Neural crest cell (in vitro differentiated cells): ENCODE measurements around the gene BRAF. TPM values are rescaled to one million over a fixed set of nuclear protein-coding genes. Genes with fewer than 3 reads are reported as not detected.
"Not testable (repeated sequence)": the region's sequence is repeated elsewhere in the genome, so short reads cannot be mapped to it uniquely, and the experiment has no call there.

ENCODE experiments used
- DNase-seq: peaks from one replicate; pipeline ENCODE4 v3.0.0; 2021; ENCODE audit warnings: low read depth, mixed read lengths, low spot score
- H3K27ac Mint-ChIP-seq: one replicate; pipeline ENCODE4 v1.8.0; 2021; ENCODE audit warnings: mild to moderate bottlenecking, mixed read lengths; ENCODE audit not compliant: unreplicated experiment
- H3K27me3 Mint-ChIP-seq: 2 replicates; pipeline ENCODE4 v1.8.0; 2021; ENCODE audit warnings: low read depth, mild to moderate bottlenecking, mixed read lengths
- H3K36me3 Mint-ChIP-seq: 2 replicates; pipeline ENCODE4 v1.8.0; 2021; ENCODE audit warnings: low read depth, mild to moderate bottlenecking, mixed read lengths
- H3K4me1 Mint-ChIP-seq: 2 replicates; pipeline ENCODE4 v1.8.0; 2021; ENCODE audit warnings: mixed read lengths
- H3K4me3 Mint-ChIP-seq: one replicate; pipeline ENCODE4 v1.8.0; 2021; ENCODE audit warnings: mild to moderate bottlenecking, mixed read lengths
- H3K9me3 Mint-ChIP-seq: 2 replicates; pipeline ENCODE4 v1.8.0; 2021; ENCODE audit warnings: mixed read lengths
- CTCF ChIP-seq: fragments of 200-600 bp; sonication (generic); conservative IDR thresholded peaks from 2 replicates; pipeline ENCODE4 v1.5.0; 2021; ENCODE audit warnings: antibody characterized with exemption, mild to moderate bottlenecking
- total RNA-seq: library from RNA; stranded (reverse); gene quantifications from 2 replicates; pipeline ENCODE4 v1.2.1, GENCODE V29; 2021

Gene BRAF
- total RNA-seq, 1 donor from 2014 or later: 27.7 TPM

- H3K27me3 Mint-ChIP-seq: peaks cover 3% of the 10 kb centered on the region
- DNase-seq: no peak
- H3K36me3 Mint-ChIP-seq: no peaks in the 10 kb centered on the region
- TF ChIP-seq CTCF: no peak
- peak overlapping the region; percentile 77 for H3K4me3 Mint-ChIP-seq
- H3K27ac Mint-ChIP-seq: no peak overlapping the region
- no peaks in the 10 kb centered on the region for H3K9me3 Mint-ChIP-seq
- H3K4me1 Mint-ChIP-seq: peaks cover 31% of the 10 kb centered on the region
These were observed 252.8 kb downstream of the BRAF start for GRCh38 chr7:140671966-140672365.

- TF ChIP-seq CTCF: no peak
- DNase-seq: no peak
- peaks cover 18% of the 10 kb centered on the region for H3K4me1 Mint-ChIP-seq
- peak overlapping the region; percentile 62 for H3K4me3 Mint-ChIP-seq
- no peak overlapping the region for H3K27ac Mint-ChIP-seq
- H3K36me3 Mint-ChIP-seq: no peaks in the 10 kb centered on the region
- H3K27me3 Mint-ChIP-seq: peaks cover 5% of the 10 kb centered on the region
- no peaks in the 10 kb centered on the region for H3K9me3 Mint-ChIP-seq
These were observed 254.3 kb downstream of the BRAF start for GRCh38 chr7:140670343-140670935.

GRCh38 chr7:140669862-140670261, 254.9 kb downstream of the BRAF start:
- not testable (repeated sequence) for H3K27me3 Mint-ChIP-seq, H3K9me3 Mint-ChIP-seq, DNase-seq, H3K36me3 Mint-ChIP-seq
- H3K4me1 Mint-ChIP-seq: peaks cover 13% of the 10 kb centered on the region
- peak overlapping the region; percentile 12 for H3K27ac Mint-ChIP-seq
- H3K4me3 Mint-ChIP-seq: peak overlapping the region; percentile 62

- H3K27ac Mint-ChIP-seq: no peak overlapping the region
- DNase-seq: no peak
- no peaks in the 10 kb centered on the region for H3K36me3 Mint-ChIP-seq
- peaks cover 10% of the 10 kb centered on the region for H3K4me1 Mint-ChIP-seq
- no peak for TF ChIP-seq CTCF
- no peaks in the 10 kb centered on the region for H3K9me3 Mint-ChIP-seq
- no peak overlapping the region for H3K4me3 Mint-ChIP-seq
- H3K27me3 Mint-ChIP-seq: peaks cover 14% of the 10 kb centered on the region
These were observed 255.4 kb downstream of the BRAF start for GRCh38 chr7:140669352-140669751.

Other genes with a start within 250 kb of the BRAF start
- gene NDUFB2, start 228.2 kb downstream of the BRAF start, total RNA-seq: 190 and 195 TPM in 2 replicates
- gene MRPS33, start 90.0 kb upstream of the BRAF start, total RNA-seq: 48.6 and 50.8 TPM in 2 replicates
- 19.7 and 22.1 TPM in 2 replicates for gene TMEM178B, start 149.1 kb upstream of the BRAF start, total RNA-seq